Mesendoderm (in vitro differentiated cells): ENCODE measurements around the gene PWWP2A.

Experiments
- DNase-seq: peaks from one replicate; pipeline ENCODE4 v3.0.0; 2013
- H2AK5ac ChIP-seq: 2 replicates; pipeline ENCODE4 v1.6.1; 2013; ENCODE audit warnings: low read length, inconsistent platforms
- H2BK120ac ChIP-seq: 2 replicates; pipeline ENCODE4 v1.6.1; 2013; ENCODE audit warnings: low read depth, mild to moderate bottlenecking, low read length, moderate library complexity, mixed read lengths
- H2BK15ac ChIP-seq: replicated peaks from 2 replicates; pipeline ENCODE4 v1.6.1; 2013; ENCODE audit warnings: low read depth, mild to moderate bottlenecking, moderate library complexity
- H2BK5ac ChIP-seq: 2 replicates; pipeline ENCODE4 v1.6.1; 2013; ENCODE audit warnings: low read length, inconsistent platforms
- H3K18ac ChIP-seq: 2 replicates; pipeline ENCODE4 v1.6.1; 2013; ENCODE audit warnings: mild to moderate bottlenecking, low read length, mixed read lengths
- H3K23ac ChIP-seq: one replicate; pipeline ENCODE4 v1.6.1; 2013; ENCODE audit warnings: low read length
- H3K27ac ChIP-seq: 2 replicates; pipeline ENCODE4 v1.5.1; 2013; ENCODE audit warnings: low read depth, mild to moderate bottlenecking, inconsistent platforms, low read length, moderate library complexity
- H3K27me3 ChIP-seq: 2 replicates; pipeline ENCODE4 v1.6.1; 2013; ENCODE audit warnings: low read length, control low read depth, mild to moderate bottlenecking, inconsistent platforms; ENCODE audit not compliant: insufficient read depth, poor library complexity
- H3K36me3 ChIP-seq: 2 replicates; pipeline ENCODE4 v1.6.1; 2013; ENCODE audit warnings: low read length, inconsistent platforms; ENCODE audit not compliant: control insufficient read depth, insufficient read depth
- H3K4ac ChIP-seq: one replicate; pipeline ENCODE4 v1.6.1; 2013; ENCODE audit warnings: low read depth, mild to moderate bottlenecking, low read length, moderate library complexity
- H3K4me1 ChIP-seq: 2 replicates; pipeline ENCODE4 v1.6.1; 2013; ENCODE audit warnings: low read depth, low read length, inconsistent platforms; ENCODE audit not compliant: control insufficient read depth
- H3K4me2 ChIP-seq: 2 replicates; pipeline ENCODE4 v1.6.1; 2013; ENCODE audit warnings: low read length
- H3K4me3 ChIP-seq: 2 replicates; pipeline ENCODE4 v1.5.1; 2013; ENCODE audit warnings: mild to moderate bottlenecking, low read length
- H3K56ac ChIP-seq: one replicate; pipeline ENCODE4 v1.6.1; 2013; ENCODE audit warnings: low read length
- H3K79me1 ChIP-seq: 2 replicates; pipeline ENCODE4 v1.6.1; 2013; ENCODE audit warnings: low read length, inconsistent platforms
- H3K79me2 ChIP-seq: 2 replicates; pipeline ENCODE4 v1.6.1; 2013; ENCODE audit warnings: mild to moderate bottlenecking, low read length; ENCODE audit not compliant: control insufficient read depth, insufficient read depth
- H3K9ac ChIP-seq: 2 replicates; pipeline ENCODE4 v1.6.1; 2013; ENCODE audit warnings: low read length, inconsistent platforms
- H4K5ac ChIP-seq: one replicate; pipeline ENCODE4 v1.6.1; 2013; ENCODE audit warnings: low read length
- H4K8ac ChIP-seq: one replicate; pipeline ENCODE4 v1.6.1; 2013; ENCODE audit warnings: low read depth, mild to moderate bottlenecking, control low read depth, low read length, moderate library complexity
- WGBS: extraction: QIAGEN DNeasy Blood & Tissue Kit; methylation state at CpG from one replicate; pipeline ENCODE4 v1.1.7; 2013; ENCODE audit warnings: low lambda C conversion rate, missing lambda C conversion rate; ENCODE audit not compliant: insufficient coverage; ENCODE audit errors: extremely low coverage; 5-methylcytosine and 5-hydroxymethylcytosine counted together

Gene PWWP2A

GRCh38 chr5:160042671-160043070, 76.6 kb downstream of the PWWP2A start:
- no peak overlapping the region for H3K56ac ChIP-seq
- no peak overlapping the region for H2BK15ac ChIP-seq
- no peak overlapping the region for H2AK5ac ChIP-seq
- no peak overlapping the region for H3K23ac ChIP-seq
- H3K36me3 ChIP-seq: no peaks in the 10 kb centered on the region
- H2BK120ac ChIP-seq: no peak overlapping the region
- no peak overlapping the region for H2BK5ac ChIP-seq
- no peak overlapping the region for H3K27ac ChIP-seq
- no peak for DNase-seq
- H3K4me2 ChIP-seq: no peak overlapping the region
- H4K5ac ChIP-seq: no peak overlapping the region
- no peaks in the 10 kb centered on the region for H3K79me2 ChIP-seq
- peaks cover 2% of the 10 kb centered on the region for H3K4me1 ChIP-seq
- no peak overlapping the region for H3K18ac ChIP-seq
- H3K4me3 ChIP-seq: no peak overlapping the region
- H3K79me1 ChIP-seq: peaks cover 1% of the 10 kb centered on the region
- H3K9ac ChIP-seq: no peak overlapping the region
- H4K8ac ChIP-seq: no peak overlapping the region
- whole genome bisulfite sequencing: no CpG with 5 or more reads among the region's 3 CpGs
- H3K4ac ChIP-seq: no peak overlapping the region
- H3K27me3 ChIP-seq: no peaks in the 10 kb centered on the region
